NOMO-1 treated with dmso at 0.1 percent for 144 hours (cell line): ENCODE measurements around the gene CC2D1B.

Source experiments
- DNase-seq: peaks from one replicate; lab custom pipeline; 2025; ENCODE audit not compliant: unreplicated experiment; lab: John Stamatoyannopoulos, UW

The CC2D1B gene

DNA sequence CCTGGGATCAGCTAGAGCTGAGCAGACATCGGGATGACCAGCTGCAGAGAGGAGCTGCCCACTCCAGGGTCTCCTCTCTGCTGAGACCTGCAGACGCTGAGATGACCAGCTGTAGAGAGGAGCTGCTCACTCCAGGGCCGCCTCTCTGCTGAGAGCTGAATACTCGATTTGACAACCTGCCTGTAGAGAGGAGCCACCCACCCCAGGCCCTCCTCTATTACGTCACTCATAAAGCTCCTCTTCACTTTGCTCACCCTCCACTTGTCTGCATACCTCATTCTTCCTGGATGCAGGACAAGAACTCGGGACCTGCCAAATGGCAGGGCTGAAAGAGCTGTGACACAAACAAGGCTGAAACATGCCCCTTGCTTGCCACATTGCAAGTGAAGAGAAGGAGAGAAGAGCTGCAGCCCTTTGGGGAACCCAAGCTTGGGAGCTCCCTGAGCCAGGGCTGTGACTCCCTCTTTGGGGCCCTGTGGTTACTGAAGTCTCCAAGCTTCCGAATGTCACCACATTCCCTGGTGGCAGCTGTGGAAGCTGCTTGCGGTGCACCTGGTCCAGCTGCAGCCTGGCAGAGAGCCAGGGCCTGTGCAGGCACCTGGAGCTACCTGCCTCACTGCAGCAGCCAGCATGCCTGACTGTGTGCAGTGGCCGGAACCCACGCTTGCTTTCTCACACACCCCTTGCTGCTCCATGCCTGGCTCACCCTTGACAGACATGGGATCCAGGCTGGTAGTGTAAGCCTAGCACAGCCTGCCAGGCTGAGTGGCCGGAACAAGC, 59.6 kb downstream of the CC2D1B start:
- DNase-seq: no peak

- DNase-seq: no peak
Measured at GRCh38 chr1:52305417-52306226, 60.4 kb downstream of the CC2D1B start.
